ENCODE results near the gene CNNM2. TPM values are rescaled to one million over a fixed set of nuclear protein-coding genes. Genes with fewer than 3 reads are reported as not detected.

The CNNM2 gene
- total RNA-seq, 2 experiments from 2014 or later: 4.7 to 4.9 TPM

DNA sequence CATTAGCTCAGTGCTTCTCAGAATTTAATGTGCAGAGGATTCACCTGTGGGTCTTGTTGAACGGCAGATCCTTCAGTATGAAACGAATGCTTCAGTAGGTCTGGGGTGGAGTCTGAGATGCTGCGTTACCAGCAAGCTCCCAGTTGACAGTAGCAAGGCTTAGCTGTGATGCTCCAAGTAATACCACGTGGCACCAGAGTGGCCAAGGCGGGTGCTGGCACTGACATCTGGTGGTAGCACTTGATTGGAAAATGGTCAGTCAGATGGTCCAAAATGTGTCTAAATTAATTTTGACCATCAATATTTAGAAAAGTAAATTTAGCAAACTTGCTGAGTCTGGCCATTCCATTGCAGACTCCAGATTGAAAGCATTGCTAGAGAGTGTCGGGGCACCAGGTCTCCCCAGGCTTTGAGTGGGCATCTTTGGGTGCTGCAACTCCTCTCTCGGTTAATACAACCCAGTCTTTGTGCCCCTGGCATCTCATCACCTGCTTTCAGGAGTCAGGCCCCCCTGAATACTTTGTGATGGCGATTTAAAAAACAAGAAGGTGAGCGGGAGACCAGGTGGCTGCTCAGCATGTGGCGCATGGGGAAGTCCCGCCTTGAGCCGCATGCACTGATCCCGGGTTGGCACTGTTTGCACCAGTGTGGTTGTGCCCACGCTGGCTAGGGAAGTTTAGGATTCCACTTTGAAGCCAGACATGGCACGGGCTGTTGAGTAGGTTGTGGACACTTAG is 144.9 kb downstream of the CNNM2 start:
- CTCF ChIA-PET: interaction anchor here (0.7 kb wide), 1 partner anchor 146 kb away, joined by 4 read pairs; no protein-coding TSS in a partner anchor
- POLR2A ChIA-PET: no interaction called here

DNA sequence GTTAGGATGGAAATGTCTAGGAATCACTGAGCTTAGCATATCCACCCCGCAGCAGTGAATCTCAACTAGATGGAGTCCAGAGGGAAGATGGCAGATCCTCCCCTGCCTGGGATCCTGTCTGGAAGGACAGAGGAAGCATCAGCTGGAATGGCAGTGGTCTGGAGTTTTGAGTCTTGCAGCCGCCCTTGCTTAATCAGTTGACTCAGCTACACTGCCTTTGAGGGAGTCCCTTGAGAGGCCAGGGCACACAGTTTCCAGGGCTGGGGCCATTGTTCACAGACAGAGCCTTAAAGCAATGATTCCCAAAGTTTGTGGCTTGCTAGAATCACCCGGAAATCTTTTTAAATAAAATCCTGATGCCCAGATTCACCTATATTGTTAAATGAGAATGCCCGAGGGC is 146.9 kb downstream of the CNNM2 start:
- ChIA-PET CTCF (no interaction called here), POLR2A (no interaction called here)

- POLR2A ChIA-PET: interaction anchor here (0.6 to 1.0 kb wide), 2 partner anchors 22 to 149 kb away, joined by 3 to 5 read pairs; partner anchors contain the start of gene CNNM2
Measured at GRCh38 chr10:103066141-103067098, 148.3 kb downstream of the CNNM2 start.

GRCh38 chr10:103067099-103067477 is 149.0 kb downstream of the CNNM2 start:
- ChIA-PET CTCF (interaction anchor here (1.0 to 1.8 kb wide), 2 partner anchors 12 to 150 kb away, joined by 4 to 6 read pairs; partner anchors contain the start of gene CNNM2), POLR2A (interaction anchor here (0.6 to 1.0 kb wide), 2 partner anchors 21 to 149 kb away, joined by 3 to 5 read pairs; partner anchors contain the start of gene CNNM2)

More at GRCh38 chr10:103066141-103067098, 148.3 kb downstream of the CNNM2 start:
- CTCF ChIA-PET: interaction anchor here (0.6 to 1.0 kb wide), 2 partner anchors 7 to 149 kb away, joined by 5 to 6 read pairs; partner anchors contain the start of gene CNNM2

GRCh38 chr10:103067484-103067883 is 149.4 kb downstream of the CNNM2 start:
- POLR2A ChIA-PET: interaction anchor here (1.0 kb wide), 1 partner anchor 150 kb away, joined by 3 read pairs; the partner anchor contains the start of gene CNNM2
- CTCF ChIA-PET: interaction anchor here (1.2 to 5.8 kb wide), 3 partner anchors 12 to 150 kb away, joined by 3 to 40 read pairs (median 4); partner anchors contain the start of gene CNNM2

GRCh38 chr10:103067956-103068355 is 149.9 kb downstream of the CNNM2 start:
- CTCF ChIA-PET: interaction anchor here (1.2 to 5.8 kb wide), 3 partner anchors 13 to 151 kb away, joined by 3 to 40 read pairs (median 4); partner anchors contain the start of gene CNNM2
- POLR2A ChIA-PET: no interaction called here

GRCh38 chr10:103069453-103070331 is 151.6 kb downstream of the CNNM2 start:
- ChIA-PET CTCF (interaction anchor here (0.8 to 5.8 kb wide), 3 partner anchors 145 to 175 kb away, joined by 3 to 40 read pairs (median 11); partner anchors contain the start of genes CNNM2 and RPEL1), POLR2A (no interaction called here)

- POLR2A ChIA-PET: no interaction called here
- CTCF ChIA-PET: interaction anchor here (1.7 to 5.8 kb wide), 2 partner anchors 155 to 237 kb away, joined by 4 to 40 read pairs; partner anchors contain the start of gene CNNM2
Measured at GRCh38 chr10:103072276-103072675, 154.2 kb downstream of the CNNM2 start.

DNA sequence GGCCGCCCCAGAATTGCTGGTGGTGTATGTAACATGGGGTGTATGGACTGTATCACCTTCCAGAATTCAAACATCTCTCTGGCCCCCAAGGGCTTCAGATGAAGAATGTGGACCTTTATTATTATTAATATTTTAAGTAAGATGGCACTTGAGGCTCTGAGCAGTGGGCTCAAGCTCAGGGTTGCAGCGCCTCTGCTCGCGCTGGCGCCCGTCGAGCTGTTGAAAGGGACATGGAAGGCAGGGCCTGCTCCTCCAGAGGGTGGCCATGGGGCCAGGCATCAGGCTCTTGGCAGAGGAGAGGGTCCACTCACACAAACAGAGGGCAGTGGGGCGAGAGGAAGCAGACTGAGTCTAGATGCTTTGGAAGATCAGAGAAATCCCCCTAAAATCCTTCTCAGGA is 154.8 kb downstream of the CNNM2 start:
- ChIA-PET POLR2A (no interaction called here), CTCF (interaction anchor here (5.8 kb wide), 1 partner anchor 155 kb away, joined by 40 read pairs; the partner anchor contains the start of gene CNNM2)

DNA sequence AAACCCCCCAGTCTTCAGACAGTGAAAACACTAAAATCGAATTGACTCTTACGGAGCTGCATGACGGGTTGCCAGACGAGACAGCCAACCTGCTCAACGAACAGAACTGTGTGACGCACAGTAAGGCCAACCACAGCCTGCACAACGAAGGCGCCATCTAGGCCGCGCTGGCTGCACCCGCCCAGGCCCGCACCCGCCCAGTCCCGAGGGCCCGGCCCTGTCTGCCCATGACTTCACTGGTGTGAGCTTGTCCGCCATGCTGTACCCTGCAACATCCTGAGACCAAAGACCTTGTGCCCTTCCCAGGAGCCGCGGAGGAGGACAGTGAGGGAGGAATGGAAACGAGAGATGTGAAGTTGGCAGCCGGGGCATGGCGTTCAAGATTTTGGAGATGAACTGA is 158.9 kb downstream of the CNNM2 start:
- ChIA-PET CTCF (interaction anchor here (0.6 kb wide), 1 partner anchor 176 kb away, joined by 3 read pairs; no protein-coding TSS in a partner anchor), POLR2A (interaction anchor here (0.5 kb wide), 1 partner anchor 310 kb away, joined by 5 read pairs; no protein-coding TSS in a partner anchor)

DNA sequence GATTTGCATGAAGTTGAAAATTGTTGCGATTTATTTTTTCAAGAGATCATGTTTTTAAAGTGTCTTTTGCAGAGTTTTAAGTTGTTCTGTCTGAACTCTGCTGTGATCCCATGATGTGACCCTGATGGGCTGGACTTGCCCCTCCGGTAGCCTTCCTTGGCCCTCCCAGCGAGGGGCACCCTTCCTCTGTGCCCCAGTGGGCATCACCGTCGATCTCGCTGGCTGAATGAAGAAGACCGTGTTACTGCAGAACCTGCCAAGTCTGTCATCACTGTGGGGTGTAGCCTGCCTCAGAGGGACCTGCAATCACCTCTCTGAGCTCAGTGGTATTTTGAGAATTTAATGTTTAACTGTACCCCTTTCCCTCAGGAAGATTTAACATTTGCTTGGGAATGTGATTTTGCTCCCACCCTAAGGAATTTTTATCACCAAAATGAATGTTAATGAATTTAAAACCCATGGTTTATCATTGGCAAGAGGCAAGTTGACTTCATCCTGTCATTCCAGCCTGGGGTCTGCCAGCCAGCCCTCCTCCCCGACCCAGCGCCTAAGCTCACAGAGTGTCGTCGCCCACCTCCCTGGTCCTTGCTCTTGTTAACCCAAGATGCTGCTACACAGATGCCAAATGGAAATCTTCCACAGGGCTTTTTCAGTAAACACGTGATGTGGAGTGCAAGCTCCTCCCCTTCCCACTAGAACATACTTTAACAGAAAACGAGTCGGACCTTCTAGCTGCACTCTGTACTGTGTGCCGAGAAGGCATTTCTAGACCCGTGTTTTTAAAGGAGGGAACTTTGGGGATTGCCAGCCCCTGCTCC is 159.6 kb downstream of the CNNM2 start:
- POLR2A ChIA-PET: interaction anchor here (0.5 kb wide), 1 partner anchor 309 kb away, joined by 5 read pairs; no protein-coding TSS in a partner anchor
- CTCF ChIA-PET: interaction anchor here (1.0 kb wide), 2 partner anchors 25 to 160 kb away, joined by 3 read pairs; partner anchors contain the start of gene CNNM2

DNA sequence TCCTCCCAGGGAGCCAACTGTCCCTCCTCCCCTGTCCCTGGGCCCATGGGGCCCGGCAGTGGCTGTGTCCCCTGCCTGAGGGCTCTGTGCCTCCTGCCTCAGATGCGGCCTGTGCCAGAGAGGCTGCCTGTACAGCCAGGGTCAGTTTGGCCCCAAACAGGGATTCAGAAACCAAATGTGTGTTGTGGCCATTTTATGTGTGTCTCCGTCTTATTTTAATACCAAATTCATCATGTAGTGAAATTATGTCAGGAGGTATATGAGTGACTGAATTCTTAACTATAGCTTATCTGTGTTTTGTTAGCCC is 160.2 kb downstream of the CNNM2 start:
- CTCF ChIA-PET: interaction anchor here (1.0 kb wide), 2 partner anchors 26 to 160 kb away, joined by 3 read pairs; partner anchors contain the start of gene CNNM2
- POLR2A ChIA-PET: no interaction called here

DNA sequence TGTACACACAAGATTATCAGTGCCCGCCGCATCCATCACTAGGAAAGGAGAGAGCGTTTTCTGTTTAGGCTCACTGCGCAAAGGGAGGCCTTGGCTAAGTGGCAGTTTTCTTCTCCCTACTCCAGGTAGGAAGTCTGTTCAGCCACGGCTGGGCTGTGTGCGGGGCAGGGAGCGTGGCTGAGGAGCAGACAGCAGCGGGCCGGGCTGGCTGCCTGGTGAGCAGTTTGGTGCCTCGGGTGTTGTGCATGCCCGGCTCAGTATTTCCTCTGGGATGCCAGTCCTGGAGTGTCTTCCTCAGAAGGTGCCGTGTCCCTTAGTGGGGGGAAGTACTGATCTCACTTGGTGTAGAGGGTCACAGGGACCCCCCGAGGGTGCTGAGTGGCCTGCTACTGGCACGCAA is 160.6 kb downstream of the CNNM2 start:
- CTCF ChIA-PET: no interaction called here

GRCh38 chr10:103079100-103079499 is 161.0 kb downstream of the CNNM2 start:
- ChIA-PET CTCF (no interaction called here), POLR2A (no interaction called here)

More for the DNA sequence above, 160.6 kb downstream of the CNNM2 start:
- POLR2A ChIA-PET: no interaction called here

DNA sequence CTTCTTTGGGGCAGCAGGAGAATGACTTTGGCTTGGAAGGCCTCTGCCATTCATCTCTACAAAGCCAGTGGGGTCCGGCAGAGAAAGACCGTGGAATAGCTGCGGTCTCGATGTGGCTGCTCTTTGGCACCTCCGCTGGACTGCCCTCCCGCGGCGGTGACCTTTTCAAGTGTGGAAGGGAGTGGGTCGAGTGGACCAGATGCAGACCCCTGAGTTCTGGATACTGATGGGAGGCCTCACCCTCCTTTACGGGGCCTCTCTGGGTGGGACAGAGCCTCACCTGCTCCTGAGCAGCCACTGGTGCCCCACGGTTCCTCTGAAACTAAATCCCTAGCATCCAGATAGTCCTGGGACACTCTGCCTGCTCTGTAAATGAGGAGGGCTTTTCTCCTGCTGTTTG is 161.9 kb downstream of the CNNM2 start:
- ChIA-PET CTCF (no interaction called here), POLR2A (no interaction called here)

DNA sequence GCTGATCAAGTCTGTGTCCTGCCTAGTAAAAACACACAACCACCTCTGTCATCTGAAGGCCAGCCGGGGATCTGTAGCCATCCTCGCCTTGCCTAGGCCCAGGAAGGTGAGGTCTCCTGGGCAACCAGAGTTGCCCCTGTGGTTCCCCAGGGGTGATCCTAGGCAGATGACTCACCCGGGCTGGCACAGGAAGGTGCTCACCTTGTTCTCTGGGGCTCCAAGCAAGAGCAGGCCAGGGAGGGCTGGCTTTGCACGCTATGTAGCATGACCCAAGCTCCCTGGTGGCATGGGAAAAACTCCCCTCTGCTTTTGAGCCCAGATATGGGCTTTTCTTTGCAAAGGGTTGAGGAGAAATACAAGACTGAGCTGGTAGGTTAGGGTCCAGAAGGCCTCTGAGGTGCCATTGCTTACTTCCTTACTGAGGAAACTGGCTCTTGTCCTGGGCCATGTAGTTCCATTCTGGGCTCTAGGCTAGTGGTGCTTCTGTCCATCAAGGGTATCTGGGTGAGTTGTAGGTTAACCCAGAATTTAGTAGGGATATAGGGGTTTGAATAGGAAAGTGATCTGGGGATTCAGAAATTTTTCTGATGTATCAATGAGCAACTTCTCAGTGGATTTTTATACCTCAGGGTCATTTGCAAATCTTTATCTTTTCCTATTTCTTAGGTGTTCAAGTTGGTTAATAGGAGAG is 162.9 kb downstream of the CNNM2 start:
- CTCF ChIA-PET: interaction anchor here (0.6 kb wide), 1 partner anchor 158 kb away, joined by 3 read pairs; no protein-coding TSS in a partner anchor
- POLR2A ChIA-PET: no interaction called here

DNA sequence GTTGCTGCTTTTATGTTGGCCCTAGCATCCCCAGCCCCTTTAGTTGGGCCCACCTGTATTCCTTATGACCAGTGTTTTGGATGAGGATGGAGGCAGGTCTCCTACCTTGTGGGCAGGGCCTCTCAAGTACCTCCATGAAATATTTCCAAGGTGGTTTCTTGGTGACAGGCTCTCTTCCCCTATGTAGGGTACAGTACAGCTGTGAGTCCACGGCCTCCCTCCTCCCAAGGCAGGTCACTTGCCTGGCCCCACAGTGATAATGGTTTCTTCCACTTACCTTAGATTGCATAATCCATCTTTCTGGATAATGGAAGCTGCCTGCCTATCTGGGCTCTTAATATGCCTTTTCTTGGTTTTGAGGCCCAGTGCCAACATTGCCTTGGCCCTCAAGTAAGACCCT is 164.6 kb downstream of the CNNM2 start:
- ChIA-PET CTCF (interaction anchor here (1.1 kb wide), 1 partner anchor 162 kb away, joined by 3 read pairs; no protein-coding TSS in a partner anchor), POLR2A (no interaction called here)

All from activated CD8-positive, alpha-beta memory T cell treated with anti-CD3 and anti-CD28 coated beads for 36 hours (primary cell).